Stimulated activated memory B cell treated with anti-CD40 and anti-IgM and Interleukin-4, amounts not matched to agents 10 μg/mL and 1 μg/mL and 100 μg/mL, for 72 hours (primary cell): ENCODE data around the gene OCIAD2.
"Not testable (repeated sequence)": the region's sequence is repeated elsewhere in the genome, so short reads cannot be mapped to it uniquely, and the experiment has no call there.

Experiments used
- ATAC-seq: fragments of 150-1000 bp; cut with Tn5 transposase; 2 replicates; pipeline ENCODE4 v1.10.0; 2021
- H3K27ac Mint-ChIP-seq: one replicate; pipeline ENCODE4 v1.8.0; 2022; ENCODE audit warnings: mild to moderate bottlenecking, mixed read lengths
- H3K27me3 Mint-ChIP-seq: one replicate; pipeline ENCODE4 v1.8.0; 2022; ENCODE audit warnings: mixed read lengths
- H3K36me3 Mint-ChIP-seq: one replicate; pipeline ENCODE4 v1.8.0; 2022; ENCODE audit warnings: mixed read lengths
- H3K4me1 Mint-ChIP-seq: one replicate; pipeline ENCODE4 v1.8.0; 2022; ENCODE audit warnings: mixed read lengths
- H3K4me3 Mint-ChIP-seq: one replicate; pipeline ENCODE4 v1.8.0; 2022; ENCODE audit warnings: mild to moderate bottlenecking, moderate library complexity, mixed read lengths
- H3K9me3 Mint-ChIP-seq: one replicate; pipeline ENCODE4 v1.8.0; 2022; ENCODE audit warnings: mixed read lengths

Gene OCIAD2

GRCh38 chr4:48923065-48923464 lies 16.5 kb upstream of the OCIAD2 start:
- not testable (repeated sequence) for H3K27me3 Mint-ChIP-seq, H3K4me1 Mint-ChIP-seq, H3K9me3 Mint-ChIP-seq, H3K27ac Mint-ChIP-seq, ATAC-seq, H3K4me3 Mint-ChIP-seq, H3K36me3 Mint-ChIP-seq

GRCh38 chr4:48914311-48914710 lies 7.7 kb upstream of the OCIAD2 start:
- no peak overlapping the region for H3K27ac Mint-ChIP-seq
- no peak for ATAC-seq

DNA sequence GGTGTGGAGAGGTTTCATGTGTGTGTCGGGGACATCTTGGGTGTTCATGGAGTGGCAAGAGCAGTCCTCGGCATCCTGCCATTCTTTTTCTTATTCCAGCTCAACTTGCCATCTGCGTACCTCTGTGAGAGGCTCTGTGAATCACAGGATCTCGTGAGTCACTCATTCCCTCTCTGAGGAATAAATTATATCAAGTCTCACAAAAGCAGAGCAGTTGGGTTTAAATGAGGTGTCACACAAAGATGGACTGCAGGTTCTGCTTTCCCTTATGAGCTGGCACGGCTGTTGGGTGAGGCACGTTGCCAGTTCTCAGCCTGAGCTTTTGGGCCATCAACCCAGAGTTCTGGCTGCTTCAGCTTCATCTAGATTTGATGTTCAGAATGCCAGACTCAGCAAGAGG lies 6.8 kb upstream of the OCIAD2 start:
- H3K27me3 Mint-ChIP-seq, result no peaks in the 10 kb centered on the region
- H3K4me3 Mint-ChIP-seq, result no peak overlapping the region
- H3K36me3 Mint-ChIP-seq, result no peaks in the 10 kb centered on the region
- H3K9me3 Mint-ChIP-seq, result no peaks in the 10 kb centered on the region
- H3K4me1 Mint-ChIP-seq, result no peaks in the 10 kb centered on the region
- H3K27ac Mint-ChIP-seq, result no peak overlapping the region
- ATAC-seq, result no peak

More at GRCh38 chr4:48914311-48914710, 7.7 kb upstream of the OCIAD2 start:
- H3K36me3 Mint-ChIP-seq, result no peaks in the 10 kb centered on the region
- no peaks in the 10 kb centered on the region for H3K27me3 Mint-ChIP-seq
- no peaks in the 10 kb centered on the region for H3K4me1 Mint-ChIP-seq
- H3K9me3 Mint-ChIP-seq, result no peaks in the 10 kb centered on the region
- H3K4me3 Mint-ChIP-seq, result no peak overlapping the region

- Mint-ChIP-seq H3K27ac (no peak overlapping the region), H3K36me3 (no peaks in the 10 kb centered on the region), H3K4me3 (no peak overlapping the region), H3K4me1 (no peaks in the 10 kb centered on the region), H3K9me3 (no peaks in the 10 kb centered on the region), H3K27me3 (no peaks in the 10 kb centered on the region)
- no peak for ATAC-seq
Measured at GRCh38 chr4:48912349-48912748, 5.8 kb upstream of the OCIAD2 start.

DNA sequence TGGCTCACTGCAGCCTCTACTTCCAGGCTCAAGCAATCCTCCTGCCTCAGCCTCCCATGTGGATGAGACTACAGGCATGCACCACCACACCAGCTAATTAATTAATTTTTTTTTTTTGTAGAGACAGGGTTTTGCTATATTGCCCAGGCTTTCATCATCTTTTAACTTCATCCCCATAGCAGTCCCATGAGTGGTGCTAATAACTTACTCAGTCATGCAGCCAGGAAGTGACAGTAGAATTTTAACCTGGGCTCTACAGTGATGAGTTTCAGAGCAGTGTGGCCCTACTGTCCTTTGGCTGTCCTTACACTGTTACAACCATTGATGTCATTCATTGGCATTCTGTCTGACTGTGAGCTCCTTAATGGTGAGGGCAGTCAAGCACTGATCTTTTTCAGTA lies 3.9 kb upstream of the OCIAD2 start:
- Mint-ChIP-seq H3K27me3 (no peaks in the 10 kb centered on the region), H3K9me3 (no peaks in the 10 kb centered on the region), H3K4me1 (peaks cover 15% of the 10 kb centered on the region), H3K4me3 (no peak overlapping the region), H3K36me3 (no peaks in the 10 kb centered on the region), H3K27ac (no peak overlapping the region)
- ATAC-seq, result no peak

DNA sequence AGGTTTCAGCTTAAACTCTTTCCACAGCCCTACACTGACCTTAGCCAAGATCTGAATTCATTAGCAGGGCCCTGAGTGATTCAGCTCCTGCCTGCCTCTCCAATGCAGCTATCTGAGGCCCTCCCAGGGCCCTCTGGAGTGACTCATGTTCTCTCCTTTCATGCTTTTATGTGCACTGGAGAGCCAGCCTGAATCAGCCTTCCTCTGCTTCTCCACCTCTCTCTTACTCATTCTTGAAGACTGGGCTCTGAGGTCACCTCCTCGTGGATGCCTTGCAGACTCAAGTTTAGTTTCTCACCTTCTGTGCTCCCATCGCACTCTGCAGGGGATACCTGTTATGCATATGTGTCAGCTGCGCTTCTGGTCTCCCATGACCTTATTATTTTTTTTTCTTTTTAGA lies 3.1 kb upstream of the OCIAD2 start:
- Mint-ChIP-seq H3K9me3 (no peaks in the 10 kb centered on the region), H3K4me1 (peaks cover 24% of the 10 kb centered on the region), H3K27ac (no peak overlapping the region), H3K27me3 (no peaks in the 10 kb centered on the region), H3K36me3 (peaks cover 3% of the 10 kb centered on the region), H3K4me3 (no peak overlapping the region)
- ATAC-seq, result no peak

GRCh38 chr4:48908687-48909086 lies 2.1 kb upstream of the OCIAD2 start:
- no peak overlapping the region for H3K27ac Mint-ChIP-seq
- no peak overlapping the region for H3K4me3 Mint-ChIP-seq
- peaks cover 28% of the 10 kb centered on the region for H3K4me1 Mint-ChIP-seq
- ATAC-seq, result no peak
- no peaks in the 10 kb centered on the region for H3K9me3 Mint-ChIP-seq
- H3K36me3 Mint-ChIP-seq, result peaks cover 7% of the 10 kb centered on the region
- no peaks in the 10 kb centered on the region for H3K27me3 Mint-ChIP-seq

GRCh38 chr4:48907706-48908477 lies 1.3 kb upstream of the OCIAD2 start:
- Mint-ChIP-seq H3K27ac (peak overlapping the region; percentile 93), H3K9me3 (no peaks in the 10 kb centered on the region), H3K4me1 (peaks cover 28% of the 10 kb centered on the region), H3K36me3 (peaks cover 10% of the 10 kb centered on the region), H3K27me3 (no peaks in the 10 kb centered on the region), H3K4me3 (no peak overlapping the region)
- ATAC-seq, result no peak

GRCh38 chr4:48905363-48906015 lies 1.1 kb downstream of the OCIAD2 start:
- no peak for ATAC-seq
- Mint-ChIP-seq H3K27ac (peak overlapping the region; percentile 93), H3K4me3 (peak overlapping the region; percentile 83), H3K36me3 (peaks cover 29% of the 10 kb centered on the region), H3K27me3 (no peaks in the 10 kb centered on the region), H3K9me3 (no peaks in the 10 kb centered on the region), H3K4me1 (peaks cover 33% of the 10 kb centered on the region)

DNA sequence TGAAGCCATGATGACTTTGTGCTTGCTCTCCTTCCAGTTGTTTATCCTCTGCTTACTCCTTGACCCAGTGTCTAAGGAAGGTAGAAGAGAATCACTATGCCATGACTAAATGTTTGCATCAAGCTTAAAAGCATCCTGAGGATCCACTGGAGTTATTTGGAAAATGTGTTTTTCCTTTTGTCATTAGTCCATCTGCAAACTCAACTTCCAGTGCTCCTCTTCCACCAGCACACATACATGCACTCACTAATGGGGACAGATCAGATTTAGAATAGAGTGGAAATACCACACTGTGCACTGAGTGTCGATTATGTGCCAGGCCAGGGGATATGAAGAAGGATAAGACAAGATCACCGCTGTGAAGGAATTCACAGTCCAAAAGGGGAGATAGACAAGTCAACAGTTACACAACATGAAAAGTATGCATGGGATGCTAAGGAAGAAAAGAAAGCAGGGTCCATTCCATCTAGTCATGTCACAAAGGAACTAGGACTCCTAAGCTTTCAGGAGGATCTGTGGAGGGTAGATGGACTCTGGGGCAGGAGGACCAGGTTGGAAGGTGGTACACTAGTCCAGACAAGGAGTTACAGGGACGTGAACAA lies 1.9 kb downstream of the OCIAD2 start:
- no peak for ATAC-seq
- peak overlapping the region; percentile 93 for H3K27ac Mint-ChIP-seq
- peaks cover 31% of the 10 kb centered on the region for H3K36me3 Mint-ChIP-seq
- no peaks in the 10 kb centered on the region for H3K9me3 Mint-ChIP-seq
- no peaks in the 10 kb centered on the region for H3K27me3 Mint-ChIP-seq
- peaks cover 37% of the 10 kb centered on the region for H3K4me1 Mint-ChIP-seq
- H3K4me3 Mint-ChIP-seq, result peak overlapping the region; percentile 11

DNA sequence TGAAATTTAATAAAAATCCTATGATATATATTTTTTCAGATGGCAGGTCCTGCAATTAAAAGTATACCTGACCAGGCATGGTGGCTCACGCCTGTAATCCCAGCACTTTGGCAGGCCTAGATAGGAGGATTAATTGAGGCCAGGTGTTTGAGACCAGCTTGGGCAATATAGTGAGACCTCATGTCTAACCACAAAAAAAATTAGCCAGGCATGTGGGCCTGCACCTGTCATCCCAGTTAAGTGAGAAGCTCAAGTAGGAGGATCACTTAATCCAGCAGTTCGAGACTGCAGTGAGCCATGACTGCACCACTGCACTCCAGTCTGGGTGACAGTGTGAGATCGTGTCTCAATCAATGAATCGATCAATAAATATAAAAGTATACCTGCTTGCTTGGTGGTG lies 2.5 kb downstream of the OCIAD2 start:
- Mint-ChIP-seq H3K4me3 (no peak overlapping the region), H3K36me3 (peaks cover 36% of the 10 kb centered on the region), H3K4me1 (peaks cover 43% of the 10 kb centered on the region), H3K27me3 (no peaks in the 10 kb centered on the region), H3K27ac (peak overlapping the region; percentile 93), H3K9me3 (no peaks in the 10 kb centered on the region)
- ATAC-seq, result no peak

DNA sequence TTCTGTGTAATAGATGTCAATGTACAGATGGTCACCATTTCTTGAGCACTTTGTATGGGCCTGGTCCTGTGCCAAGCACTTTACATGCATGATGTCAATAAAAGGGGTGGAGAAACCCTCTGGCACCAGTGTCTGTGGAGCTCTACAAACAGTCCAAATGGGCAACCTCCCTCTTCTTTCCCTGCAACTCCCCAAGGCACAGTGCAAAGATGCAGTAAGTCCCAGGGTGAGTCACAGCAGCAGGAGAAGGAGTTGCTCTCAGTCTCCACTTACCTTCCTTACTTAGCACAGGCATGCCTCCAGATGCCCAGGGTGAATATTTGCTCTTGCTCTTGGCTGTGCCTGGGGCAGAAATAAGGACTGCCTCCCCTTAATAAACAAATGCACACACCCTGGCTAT lies 4.3 kb downstream of the OCIAD2 start:
- Mint-ChIP-seq H3K27ac (no peak overlapping the region), H3K27me3 (no peaks in the 10 kb centered on the region), H3K36me3 (peaks cover 52% of the 10 kb centered on the region), H3K9me3 (no peaks in the 10 kb centered on the region), H3K4me3 (no peak overlapping the region), H3K4me1 (peaks cover 44% of the 10 kb centered on the region)
- no peak for ATAC-seq

DNA sequence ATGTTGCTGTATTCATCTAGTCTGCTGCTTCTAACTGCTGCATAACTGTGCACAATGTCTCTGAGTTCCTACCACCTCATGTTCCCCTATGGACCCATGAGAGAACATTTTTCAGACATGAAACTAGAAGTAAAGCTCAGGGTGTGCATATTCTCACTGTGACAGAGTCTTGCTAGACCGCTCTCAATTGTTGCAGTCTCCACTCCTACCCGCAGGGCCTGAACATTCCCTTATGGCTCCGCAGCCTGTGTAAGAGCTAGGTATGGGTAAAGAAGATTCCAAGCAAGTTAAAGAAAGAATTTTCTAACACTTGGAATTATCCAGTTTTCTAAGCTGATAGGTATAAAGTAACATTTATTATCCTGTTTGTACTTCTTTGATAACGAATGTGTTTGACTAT lies 5.4 kb downstream of the OCIAD2 start:
- Mint-ChIP-seq H3K9me3 (no peaks in the 10 kb centered on the region), H3K4me3 (no peak overlapping the region), H3K27me3 (no peaks in the 10 kb centered on the region), H3K4me1 (peaks cover 34% of the 10 kb centered on the region), H3K27ac (no peak overlapping the region), H3K36me3 (peaks cover 61% of the 10 kb centered on the region)
- no peak for ATAC-seq

DNA sequence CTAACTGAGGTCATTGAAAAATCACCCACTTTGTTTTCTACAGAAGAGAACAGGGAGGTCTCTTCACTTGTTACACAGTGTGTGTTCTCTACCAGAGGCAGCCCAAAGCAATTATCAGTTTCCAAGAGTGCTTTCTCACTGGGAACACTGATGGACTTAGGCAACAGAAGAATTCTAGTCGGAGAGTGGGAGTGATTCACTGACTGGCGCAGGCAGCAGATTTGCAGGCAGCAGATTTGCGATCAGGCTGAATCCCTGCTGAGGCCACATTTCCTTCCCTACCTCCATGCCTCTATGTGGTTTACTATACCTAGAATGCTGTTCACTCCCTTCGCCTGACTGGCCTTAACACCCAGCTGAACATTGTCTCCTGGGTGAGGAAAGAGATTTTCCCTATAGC lies 6.6 kb downstream of the OCIAD2 start:
- Mint-ChIP-seq H3K4me3 (no peak overlapping the region), H3K4me1 (peaks cover 23% of the 10 kb centered on the region), H3K27me3 (no peaks in the 10 kb centered on the region), H3K27ac (peak overlapping the region; percentile 77), H3K36me3 (peaks cover 73% of the 10 kb centered on the region), H3K9me3 (no peaks in the 10 kb centered on the region)
- no peak for ATAC-seq

DNA sequence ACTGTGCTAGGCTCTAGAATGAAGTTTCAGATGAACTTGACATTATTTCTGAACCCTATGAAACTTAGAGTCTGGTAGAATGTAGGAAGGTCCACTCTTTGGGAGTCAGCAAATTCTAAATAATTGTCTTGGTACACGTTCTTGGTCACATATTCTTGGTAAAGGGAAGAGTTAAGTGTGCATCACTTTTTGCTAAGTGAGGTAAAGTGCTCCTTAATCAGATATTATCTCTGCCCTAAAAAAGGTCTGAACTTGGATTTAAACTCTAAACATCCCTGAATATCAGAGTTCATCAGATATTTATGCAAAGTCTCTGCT lies 7.2 kb downstream of the OCIAD2 start:
- H3K4me3 Mint-ChIP-seq, result peak overlapping the region; percentile 29
- ATAC-seq, result no peak
- H3K27ac Mint-ChIP-seq, result peak overlapping the region; percentile 77
- H3K27me3 Mint-ChIP-seq, result no peaks in the 10 kb centered on the region
- H3K36me3 Mint-ChIP-seq, result peaks cover 73% of the 10 kb centered on the region
- peaks cover 17% of the 10 kb centered on the region for H3K4me1 Mint-ChIP-seq
- H3K9me3 Mint-ChIP-seq, result no peaks in the 10 kb centered on the region
